ENCODE measurements around the gene TEDC1.
A peak's percentile ranks its signal among the peaks of the same experiment; 100 is the strongest.

Gene TEDC1

GRCh38 chr14:105470350-105471296, 20.4 kb upstream of the TEDC1 start:
- peaks cover 9 to 25% (median 10%) of the 10 kb centered on the region in 11 experiments for H3K27me3 ChIP-seq
- H3K4me3 ChIP-seq: peak overlapping the region in 7 of 10 experiments; percentile 11 to 50 (median 15); a peak in 6 of 20 replicates
- H3K9me3 ChIP-seq (replicated peaks in 1 of 11): no peaks in the 10 kb centered on the region
- peaks cover 24 to 36% (median 33%) of the 10 kb centered on the region in 11 experiments for H3K36me3 ChIP-seq
- peaks cover 51 to 88% (median 79%) of the 10 kb centered on the region in 10 experiments for H3K4me1 ChIP-seq
- peaks cover 43 to 94% (median 83%) of the 10 kb centered on the region in 11 experiments; a peak in 21 of 22 replicates for H4K20me1 ChIP-seq
- H3K27ac ChIP-seq: peak overlapping the region in 6 of 11 experiments; percentile 17 to 65 (median 54); a peak in 8 of 22 replicates
- H3K4me2 ChIP-seq: peak overlapping the region; percentile 35 to 100 (median 98)
- peak overlapping the region in 9 of 11 experiments; percentile 1 to 71 (median 34); a peak in 13 of 22 replicates for H3K9ac ChIP-seq
- no peak for TF ChIP-seq Cebpa-rat (IDR thresholded peaks at IDR 0.05)

GRCh38 chr14:105471297-105471821, 19.7 kb upstream of the TEDC1 start:
- Histone ChIP-seq H3K4me2 (peak overlapping the region; percentile 35 to 100 (median 98)), H3K27me3 (peaks cover 17 to 33% (median 17%) of the 10 kb centered on the region in 11 experiments), H4K20me1 (peaks cover 43 to 94% (median 82%) of the 10 kb centered on the region in 11 experiments; a peak in 21 of 22 replicates), H3K4me1 (peaks cover 59 to 95% (median 86%) of the 10 kb centered on the region in 10 experiments), H3K36me3 (peaks cover 20 to 29% (median 26%) of the 10 kb centered on the region in 11 experiments; a peak in 19 of 22 replicates), H3K9ac (peak overlapping the region in 9 of 11 experiments; percentile 1 to 71 (median 34); a peak in 11 of 22 replicates), H3K4me3 (peak overlapping the region in 6 of 10 experiments; percentile 11 to 50 (median 22); a peak in 6 of 20 replicates), H3K27ac (peak overlapping the region in 6 of 11 experiments; percentile 17 to 65 (median 54); a peak in 8 of 22 replicates), H3K9me3 (replicated peaks in 1 of 11) (no peaks in the 10 kb centered on the region)
- no peak for TF ChIP-seq Cebpa-rat (IDR thresholded peaks at IDR 0.05)

- Histone ChIP-seq H3K27me3 (peaks cover 23 to 39% (median 23%) of the 10 kb centered on the region in 11 experiments), H3K9ac (peak overlapping the region in 4 of 11 experiments; percentile 15 to 57 (median 44); a peak in 8 of 22 replicates), H4K20me1 (peaks cover 41 to 94% (median 79%) of the 10 kb centered on the region in 11 experiments; a peak in 21 of 22 replicates), H3K27ac (0 out of 22 replicates have a peak overlapping the region, but pooled peaks of 2 of the 11 experiments have one; percentile 4 to 20), H3K4me3 (no peak overlapping the region; a peak in 1 of 20 replicates), H3K9me3 (replicated peaks in 1 of 11) (peaks cover 0 to under 1% (median 0%) of the 10 kb centered on the region in 11 experiments; a peak in 1 of 22 replicates), H3K4me2 (peak overlapping the region; percentile 8 to 100 (median 98)), H3K4me1 (peaks cover 65 to 97% (median 91%) of the 10 kb centered on the region in 10 experiments), H3K36me3 (peaks cover 15 to 23% (median 21%) of the 10 kb centered on the region in 11 experiments; a peak in 19 of 22 replicates)
- no peak for TF ChIP-seq Cebpa-rat (IDR thresholded peaks at IDR 0.05)
Observed at GRCh38 chr14:105471823-105472485, 19.1 kb upstream of the TEDC1 start.

GRCh38 chr14:105472486-105472991, 18.5 kb upstream of the TEDC1 start:
- Histone ChIP-seq H3K27me3 (peaks cover 28 to 44% (median 29%) of the 10 kb centered on the region in 11 experiments), H3K27ac (no peak overlapping the region), H3K4me3 (no peak overlapping the region; a peak in 1 of 20 replicates), H4K20me1 (peaks cover 35 to 92% (median 73%) of the 10 kb centered on the region in 11 experiments; a peak in 21 of 22 replicates), H3K4me1 (peaks cover 69 to 96% (median 90%) of the 10 kb centered on the region in 10 experiments), H3K9ac (peak overlapping the region in 4 of 11 experiments; percentile 15 to 57 (median 44); a peak in 8 of 22 replicates), H3K36me3 (peaks cover 9 to 17% (median 15%) of the 10 kb centered on the region in 11 experiments; a peak in 19 of 22 replicates), H3K4me2 (peak overlapping the region; percentile 8 to 100 (median 98)), H3K9me3 (replicated peaks in 1 of 11) (peaks cover 0 to 6% (median 0%) of the 10 kb centered on the region in 11 experiments; a peak in 2 of 22 replicates)
- no peak for TF ChIP-seq Cebpa-rat (IDR thresholded peaks at IDR 0.05)

GRCh38 chr14:105473033-105473676, 17.9 kb upstream of the TEDC1 start:
- peaks cover 29 to 91% (median 69%) of the 10 kb centered on the region in 11 experiments; a peak in 21 of 22 replicates for H4K20me1 ChIP-seq

GRCh38 chr14:105473677-105474482, 17.2 kb upstream of the TEDC1 start:
- Histone ChIP-seq H3K4me2 (peak overlapping the region; percentile 88 to 100 (median 99)), H3K4me1 (peaks cover 68 to 89% (median 79%) of the 10 kb centered on the region in 10 experiments), H3K36me3 (peaks cover 0 to 8% (median 2%) of the 10 kb centered on the region in 11 experiments; a peak in 8 of 22 replicates), H3K9me3 (replicated peaks in 1 of 11) (peaks cover 0 to 6% (median 0%) of the 10 kb centered on the region in 11 experiments; a peak in 2 of 22 replicates), H3K27me3 (peaks cover 42 to 57% (median 42%) of the 10 kb centered on the region in 11 experiments), H3K27ac (peak overlapping the region in 9 of 11 experiments; percentile 6 to 83 (median 52); a peak in 11 of 22 replicates), H3K9ac (peak overlapping the region; percentile 41 to 84 (median 70); a peak in 21 of 22 replicates), H3K4me3 (peak overlapping the region; percentile 60 to 81 (median 72)), H4K20me1 (peaks cover 22 to 87% (median 64%) of the 10 kb centered on the region in 11 experiments; a peak in 21 of 22 replicates)
- TF ChIP-seq Cebpa-rat (IDR thresholded peaks at IDR 0.05): no peak

More at GRCh38 chr14:105473033-105473676, 17.9 kb upstream of the TEDC1 start:
- peak overlapping the region in 9 of 10 experiments; percentile 65 to 81 (median 72); a peak in 17 of 20 replicates for H3K4me3 ChIP-seq
- peak overlapping the region in 8 of 11 experiments; percentile 18 to 84 (median 62); a peak in 11 of 22 replicates for H3K9ac ChIP-seq
- H3K4me1 ChIP-seq: peaks cover 69 to 94% (median 86%) of the 10 kb centered on the region in 10 experiments
- H3K9me3 ChIP-seq (replicated peaks in 1 of 11): peaks cover 0 to 6% (median 0%) of the 10 kb centered on the region in 11 experiments; a peak in 2 of 22 replicates
- peaks cover 3 to 14% (median 10%) of the 10 kb centered on the region in 11 experiments; a peak in 17 of 22 replicates for H3K36me3 ChIP-seq
- H3K27me3 ChIP-seq: peaks cover 35 to 50% (median 35%) of the 10 kb centered on the region in 11 experiments
- H3K4me2 ChIP-seq: peak overlapping the region; percentile 88 to 100 (median 99)
- peak overlapping the region in 3 of 11 experiments; percentile 6 to 83 (median 38); a peak in 3 of 22 replicates for H3K27ac ChIP-seq
- TF ChIP-seq Cebpa-rat (IDR thresholded peaks at IDR 0.05): no peak
